ENCODE results near the gene SLC25A45.

SLC25A45 gene

DNA sequence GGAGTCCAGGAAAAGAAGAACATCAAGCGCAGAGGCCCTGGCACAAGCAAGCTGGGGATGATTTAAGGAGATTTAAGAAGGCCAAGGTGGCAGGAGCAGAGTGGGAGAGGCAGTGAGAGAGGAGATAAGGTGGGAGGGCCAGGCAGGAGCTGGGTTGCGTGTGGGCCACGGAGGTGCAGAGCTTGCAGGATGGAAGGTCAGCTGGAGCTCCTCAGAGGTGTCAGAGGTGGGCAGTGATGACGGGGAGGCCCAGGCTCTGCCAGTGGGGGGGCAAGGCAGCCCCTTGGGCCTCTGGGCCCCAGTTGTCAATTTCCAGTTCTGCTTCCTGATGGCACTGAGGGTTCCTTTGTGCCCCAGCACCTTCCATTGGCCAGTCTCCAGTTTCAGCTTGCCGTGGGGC, 10.5 kb upstream of the SLC25A45 start:
- H3K27ac ChIP-seq (ENCODE audit: insufficient read depth, low read depth, low read length, poor library complexity, severe bottlenecking), result no peak overlapping the region
- WGBS, 2 experiments, result 94 to 95% methylated on average over 5 of the region's 5 CpGs
- H3K36me3 ChIP-seq (ENCODE audit: control insufficient read depth, insufficient read depth, low read length), result no peaks in the 10 kb centered on the region
- H3K9me3 ChIP-seq (ENCODE audit: control insufficient read depth, low read length), result no peaks in the 10 kb centered on the region
- no peaks in the 10 kb centered on the region for H3K27me3 ChIP-seq (ENCODE audit: control insufficient read depth, insufficient read depth, low read length, poor library complexity, severe bottlenecking)
- H3K4me3 ChIP-seq (ENCODE audit: insufficient read depth, low read depth, low read length), result no peak overlapping the region
- peaks cover 15% of the 10 kb centered on the region for H3K4me1 ChIP-seq (ENCODE audit: control insufficient read depth, insufficient read depth, low read length)

DNA sequence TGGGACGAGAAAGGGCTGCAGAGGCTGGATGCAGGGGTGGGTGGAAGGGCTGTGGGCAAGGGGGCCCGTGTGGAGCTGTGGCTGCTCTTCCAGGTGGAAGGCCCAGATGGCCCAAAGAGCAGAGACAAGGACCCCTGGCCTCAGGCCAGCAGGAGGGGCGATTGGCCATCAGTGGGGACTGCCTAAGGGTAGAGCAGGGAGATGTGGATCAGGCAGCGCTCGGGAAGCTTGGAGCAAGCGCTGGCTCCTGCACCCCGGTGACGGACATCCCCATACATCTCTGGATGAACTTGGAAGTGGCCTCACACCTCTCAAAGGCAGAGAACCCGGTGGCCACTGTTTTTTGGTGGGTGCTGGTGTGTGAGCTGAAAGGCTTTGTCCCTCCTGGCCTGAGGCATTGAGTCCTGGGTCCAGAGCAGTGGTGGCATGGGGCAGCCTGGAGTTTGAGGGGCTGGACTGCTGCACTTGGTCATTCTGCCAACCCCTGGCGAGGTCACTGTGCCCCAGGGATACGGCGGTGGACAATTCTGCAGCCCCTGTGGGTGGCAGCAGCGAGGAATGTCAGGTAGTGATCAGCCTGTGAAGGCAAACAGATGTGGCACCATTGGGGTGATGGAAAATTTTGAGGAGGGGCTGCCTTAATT, 9.9 kb upstream of the SLC25A45 start:
- Histone ChIP-seq H3K4me1 (ENCODE audit: control insufficient read depth, insufficient read depth, low read length) (peaks cover 15% of the 10 kb centered on the region), H3K9me3 (ENCODE audit: control insufficient read depth, low read length) (no peaks in the 10 kb centered on the region), H3K27me3 (ENCODE audit: control insufficient read depth, insufficient read depth, low read length, poor library complexity, severe bottlenecking) (no peaks in the 10 kb centered on the region), H3K27ac (ENCODE audit: insufficient read depth, low read depth, low read length, poor library complexity, severe bottlenecking) (no peak overlapping the region), H3K36me3 (ENCODE audit: control insufficient read depth, insufficient read depth, low read length) (no peaks in the 10 kb centered on the region), H3K4me3 (ENCODE audit: insufficient read depth, low read depth, low read length) (no peak overlapping the region)
- WGBS, 2 experiments, result 85 to 86% methylated on average over 13 of the region's 13 CpGs

DNA sequence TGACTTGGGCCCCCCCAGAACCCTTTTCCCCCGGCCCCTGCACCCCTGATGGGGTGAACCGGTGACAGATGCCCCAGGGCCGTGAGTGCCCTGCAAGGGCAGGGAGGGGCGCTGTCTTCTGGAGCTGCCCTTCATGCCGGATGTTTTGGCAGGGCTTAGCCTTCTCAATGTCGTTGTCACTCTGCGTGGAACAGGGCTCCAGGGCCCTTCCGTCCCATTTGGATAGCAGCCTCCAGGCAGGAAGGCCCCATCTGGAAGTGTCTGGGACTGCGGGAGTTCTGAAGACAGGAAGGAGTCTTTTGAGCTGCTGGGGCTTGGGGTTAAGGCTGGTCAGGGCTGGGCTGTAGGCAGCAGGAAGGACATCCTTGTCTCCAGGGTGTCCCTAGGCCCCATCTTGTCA, 8.6 kb upstream of the SLC25A45 start:
- H3K27ac ChIP-seq (ENCODE audit: insufficient read depth, low read depth, low read length, poor library complexity, severe bottlenecking), result peak overlapping the region; percentile 60
- 61 to 68% methylated on average over 9 of the region's 9 CpGs for WGBS, 2 experiments
- no peaks in the 10 kb centered on the region for H3K9me3 ChIP-seq (ENCODE audit: control insufficient read depth, low read length)
- H3K36me3 ChIP-seq (ENCODE audit: control insufficient read depth, insufficient read depth, low read length), result no peaks in the 10 kb centered on the region
- no peak overlapping the region for H3K4me3 ChIP-seq (ENCODE audit: insufficient read depth, low read depth, low read length)
- no peaks in the 10 kb centered on the region for H3K27me3 ChIP-seq (ENCODE audit: control insufficient read depth, insufficient read depth, low read length, poor library complexity, severe bottlenecking)
- H3K4me1 ChIP-seq (ENCODE audit: control insufficient read depth, insufficient read depth, low read length), result peaks cover 19% of the 10 kb centered on the region

DNA sequence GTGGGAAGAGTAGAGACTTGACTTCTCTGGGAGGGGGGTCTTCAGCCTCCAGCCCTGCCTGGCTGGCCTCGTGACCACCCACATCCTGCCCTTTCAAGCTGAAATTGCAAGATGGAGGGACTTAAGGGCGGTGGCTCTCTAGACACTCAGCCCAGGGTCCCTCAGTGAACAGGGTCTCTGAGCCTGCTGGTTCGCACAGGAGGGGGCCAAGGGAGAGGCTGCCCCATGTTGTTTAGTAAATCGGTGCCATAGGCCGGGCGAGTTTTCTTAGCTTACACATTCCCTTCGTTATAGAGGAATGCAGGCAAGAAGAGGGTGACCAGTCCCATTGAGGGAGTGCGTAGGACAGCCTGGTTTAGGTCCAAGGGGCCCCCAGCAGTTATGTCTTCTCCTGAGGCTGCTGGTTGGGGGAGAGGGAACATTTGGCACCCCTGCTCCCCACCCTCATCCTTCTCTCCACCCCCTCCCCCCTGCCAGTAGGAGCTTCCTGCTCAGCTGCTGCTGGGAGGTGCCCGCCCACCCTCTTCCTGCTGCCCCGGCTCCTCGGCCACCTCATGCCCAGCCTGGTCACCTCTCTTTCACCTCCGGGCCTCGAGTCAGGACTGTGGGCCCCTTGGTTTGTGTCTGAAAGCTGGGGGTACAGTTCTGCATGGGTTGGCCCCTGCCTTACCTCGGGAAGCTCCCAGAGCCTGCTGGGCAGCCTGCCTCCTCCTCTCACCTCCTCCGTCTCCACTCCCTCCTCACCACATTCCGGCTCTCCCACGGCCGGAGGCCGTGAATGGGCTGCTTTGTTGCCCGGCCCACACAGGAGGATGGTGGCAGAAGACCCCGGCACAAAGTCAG, 7.9 kb upstream of the SLC25A45 start:
- Histone ChIP-seq H3K9me3 (ENCODE audit: control insufficient read depth, low read length) (no peaks in the 10 kb centered on the region), H3K27ac (ENCODE audit: insufficient read depth, low read depth, low read length, poor library complexity, severe bottlenecking) (peak overlapping the region; percentile 60), H3K4me1 (ENCODE audit: control insufficient read depth, insufficient read depth, low read length) (peaks cover 19% of the 10 kb centered on the region), H3K27me3 (ENCODE audit: control insufficient read depth, insufficient read depth, low read length, poor library complexity, severe bottlenecking) (no peaks in the 10 kb centered on the region), H3K4me3 (ENCODE audit: insufficient read depth, low read depth, low read length) (no peak overlapping the region), H3K36me3 (ENCODE audit: control insufficient read depth, insufficient read depth, low read length) (no peaks in the 10 kb centered on the region)
- whole genome bisulfite sequencing, 2 experiments, result 66 to 67% methylated on average over 21 of the region's 21 CpGs

DNA sequence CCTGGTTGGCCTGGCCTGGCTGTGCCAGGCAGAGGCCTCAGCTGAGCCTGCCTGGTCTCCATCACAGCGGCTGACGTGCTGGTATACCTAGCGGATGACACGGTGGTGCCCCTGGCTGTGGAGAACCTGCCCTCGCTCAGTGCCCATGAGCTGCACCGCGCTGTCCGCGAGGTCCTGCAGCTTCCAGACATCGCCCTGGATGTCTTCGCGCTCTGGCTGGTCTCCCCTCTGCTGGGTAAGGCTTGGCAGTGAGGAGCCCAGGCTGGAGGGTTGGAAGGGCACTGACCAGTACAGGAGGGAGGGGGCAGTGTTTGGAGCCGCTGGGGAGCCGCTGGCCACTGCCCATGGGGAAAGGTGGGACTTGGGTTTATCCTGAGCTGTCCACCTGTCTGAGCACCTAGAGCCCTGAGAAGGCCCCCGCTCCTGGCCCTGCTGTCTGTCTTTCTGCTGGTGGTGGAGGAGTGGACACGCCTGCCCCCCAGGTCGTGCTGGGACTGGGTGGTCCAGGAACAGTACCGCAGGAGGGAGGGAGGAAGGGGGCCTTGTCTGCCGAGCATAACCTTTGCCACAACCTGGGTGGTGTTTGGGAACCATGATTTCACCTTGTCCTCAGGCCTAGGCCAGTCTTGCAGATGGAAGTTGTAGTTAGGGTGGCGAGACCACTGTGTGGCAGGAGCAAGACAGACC, 7.0 kb upstream of the SLC25A45 start:
- Histone ChIP-seq H3K4me1 (ENCODE audit: control insufficient read depth, insufficient read depth, low read length) (peaks cover 19% of the 10 kb centered on the region), H3K36me3 (ENCODE audit: control insufficient read depth, insufficient read depth, low read length) (no peaks in the 10 kb centered on the region), H3K27me3 (ENCODE audit: control insufficient read depth, insufficient read depth, low read length, poor library complexity, severe bottlenecking) (no peaks in the 10 kb centered on the region), H3K4me3 (ENCODE audit: insufficient read depth, low read depth, low read length) (no peak overlapping the region), H3K27ac (ENCODE audit: insufficient read depth, low read depth, low read length, poor library complexity, severe bottlenecking) (no peak overlapping the region), H3K9me3 (ENCODE audit: control insufficient read depth, low read length) (no peaks in the 10 kb centered on the region)
- WGBS, 2 experiments, result 95% methylated on average over 20 of the region's 20 CpGs

DNA sequence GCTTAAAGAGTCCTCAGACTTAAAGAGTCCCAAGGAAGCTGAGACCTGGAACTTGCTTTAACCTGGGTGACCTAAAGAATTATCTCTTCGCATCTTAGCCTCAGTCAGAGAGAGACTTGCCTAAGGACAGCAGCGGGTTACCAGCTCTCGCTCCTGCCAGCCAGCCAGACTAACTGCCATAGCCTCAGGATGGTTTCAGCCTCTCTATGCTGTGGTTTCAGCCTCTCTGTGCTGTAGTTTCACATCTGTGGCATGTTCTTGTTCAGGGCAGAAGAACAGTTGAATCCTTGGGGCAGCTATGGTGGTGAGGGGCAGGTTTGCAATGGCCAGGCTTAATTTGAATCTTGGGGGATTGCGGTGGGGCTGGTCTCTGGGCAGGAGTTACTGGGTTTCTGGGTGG, 6.3 kb upstream of the SLC25A45 start:
- Histone ChIP-seq H3K4me3 (ENCODE audit: insufficient read depth, low read depth, low read length) (no peak overlapping the region), H3K9me3 (ENCODE audit: control insufficient read depth, low read length) (no peaks in the 10 kb centered on the region), H3K4me1 (ENCODE audit: control insufficient read depth, insufficient read depth, low read length) (peaks cover 19% of the 10 kb centered on the region), H3K27ac (ENCODE audit: insufficient read depth, low read depth, low read length, poor library complexity, severe bottlenecking) (no peak overlapping the region), H3K36me3 (ENCODE audit: control insufficient read depth, insufficient read depth, low read length) (no peaks in the 10 kb centered on the region), H3K27me3 (ENCODE audit: control insufficient read depth, insufficient read depth, low read length, poor library complexity, severe bottlenecking) (no peaks in the 10 kb centered on the region)
- WGBS, 2 experiments, result 95% methylated on average over 4 of the region's 4 CpGs

DNA sequence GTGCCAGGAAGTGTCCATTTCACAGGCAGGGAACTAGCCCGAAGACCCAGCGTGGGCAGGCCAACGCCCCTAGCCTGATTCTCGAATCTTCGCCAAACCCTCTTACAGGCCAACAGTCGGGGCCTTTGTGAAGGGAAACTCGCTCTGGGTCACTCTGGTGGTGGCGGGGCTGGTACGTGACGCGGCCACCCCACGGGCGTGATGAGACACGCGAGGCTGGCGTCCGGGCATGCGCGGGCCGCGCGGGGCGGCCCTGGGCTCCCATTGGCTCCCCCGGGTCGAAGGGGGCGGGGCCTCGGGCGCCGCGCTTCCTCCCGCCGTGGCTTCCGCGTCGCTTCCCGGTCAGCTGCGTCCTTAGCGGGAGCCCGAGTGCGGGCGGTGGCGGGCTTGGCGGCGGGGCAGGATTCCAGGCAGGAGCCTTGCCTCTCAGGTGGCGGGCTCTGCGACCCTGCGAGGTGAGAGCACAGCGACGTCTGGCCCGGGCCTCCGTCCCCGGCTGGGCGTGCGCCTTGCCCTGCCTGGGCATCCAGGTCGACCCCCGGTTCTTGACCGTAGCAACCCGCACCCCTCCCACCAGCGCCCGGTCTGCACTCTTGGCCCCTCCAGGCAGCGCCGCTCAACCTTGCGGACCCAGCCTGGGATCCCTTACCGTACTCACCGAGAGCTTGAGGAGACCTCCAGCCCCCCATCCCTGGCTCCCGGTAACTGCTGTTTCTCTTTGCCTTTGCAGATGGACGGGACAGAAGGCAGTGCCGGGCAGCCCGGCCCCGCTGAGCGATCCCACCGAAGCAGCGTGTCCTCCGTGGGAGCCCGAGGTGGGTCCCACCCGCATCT, 4.1 kb upstream of the SLC25A45 start, which contains the start of gene FRMD8:
Gene FRMD8, plus strand, starts transcription at position 331 of the 834 bp plus-strand sequence. Its CDS starts 400 bp downstream, at position 731.
- 8% methylated on average over 76 of the region's 76 CpGs for WGBS, 2 experiments
- no peaks in the 10 kb centered on the region for H3K27me3 ChIP-seq (ENCODE audit: control insufficient read depth, insufficient read depth, low read length, poor library complexity, severe bottlenecking)
- H3K27ac ChIP-seq (ENCODE audit: insufficient read depth, low read depth, low read length, poor library complexity, severe bottlenecking), result no peak within 1 kb of the TSS
- no peaks in the 10 kb centered on the region for H3K36me3 ChIP-seq (ENCODE audit: control insufficient read depth, insufficient read depth, low read length)
- peak within 1 kb of the TSS; percentile 76 for H3K4me3 ChIP-seq (ENCODE audit: insufficient read depth, low read depth, low read length)
- peaks cover 35% of the 10 kb centered on the region for H3K4me1 ChIP-seq (ENCODE audit: control insufficient read depth, insufficient read depth, low read length)
- H3K9me3 ChIP-seq (ENCODE audit: control insufficient read depth, low read length), result no peaks in the 10 kb centered on the region

DNA sequence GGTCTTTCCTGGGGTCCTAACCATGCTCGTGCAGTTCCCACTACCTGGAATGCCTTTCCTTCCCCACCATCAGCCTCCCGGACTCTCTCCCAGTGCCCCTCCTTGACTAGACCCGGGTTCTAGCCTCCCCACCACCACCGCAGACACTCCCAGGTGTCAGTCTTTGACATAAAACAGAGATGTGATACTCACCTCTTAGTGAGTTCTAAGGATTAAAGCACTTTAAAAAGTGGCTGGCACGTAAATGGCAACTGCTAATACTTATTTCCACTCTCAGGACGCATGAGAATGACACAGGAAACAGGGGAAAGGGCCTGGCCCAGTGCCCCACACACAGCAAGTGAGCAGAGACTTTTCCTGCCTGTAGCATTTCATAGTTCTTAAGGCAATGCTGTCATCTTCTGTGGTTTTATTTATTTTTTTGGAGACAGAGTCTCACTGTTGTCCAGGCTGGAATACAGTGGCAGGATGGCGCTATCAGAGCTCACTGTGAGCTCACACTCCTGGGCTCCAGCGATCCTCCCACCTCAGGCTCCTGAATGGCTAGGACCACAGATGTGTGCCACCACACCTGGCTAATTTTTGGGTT, 1.9 kb upstream of the SLC25A45 start:
- Histone ChIP-seq H3K27me3 (ENCODE audit: control insufficient read depth, insufficient read depth, low read length, poor library complexity, severe bottlenecking) (no peaks in the 10 kb centered on the region), H3K9me3 (ENCODE audit: control insufficient read depth, low read length) (no peaks in the 10 kb centered on the region), H3K4me1 (ENCODE audit: control insufficient read depth, insufficient read depth, low read length) (peaks cover 20% of the 10 kb centered on the region), H3K27ac (ENCODE audit: insufficient read depth, low read depth, low read length, poor library complexity, severe bottlenecking) (no peak overlapping the region), H3K4me3 (ENCODE audit: insufficient read depth, low read depth, low read length) (no peak overlapping the region), H3K36me3 (ENCODE audit: control insufficient read depth, insufficient read depth, low read length) (no peaks in the 10 kb centered on the region)
- WGBS, 2 experiments, result 87 to 90% methylated on average over 8 of the region's 8 CpGs

DNA sequence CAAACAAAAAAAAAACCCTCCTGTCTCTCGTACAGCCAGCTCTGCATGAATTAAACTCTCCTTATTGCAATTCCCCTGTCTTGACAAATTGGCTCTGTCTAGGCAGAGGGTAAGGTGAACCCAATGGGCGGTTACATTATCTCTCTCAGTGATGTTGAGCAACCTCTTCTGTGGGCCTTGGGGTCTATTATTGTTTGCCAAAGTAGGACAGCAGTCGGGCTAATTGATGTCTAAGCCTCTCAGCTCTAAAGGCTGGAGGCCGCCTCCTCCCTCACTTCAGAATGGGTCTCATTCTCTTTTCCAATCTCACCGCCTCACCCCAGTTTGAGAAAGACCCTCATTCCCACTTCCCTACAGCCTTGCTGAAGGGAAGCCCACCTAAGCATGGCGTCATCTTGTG, 1.3 kb upstream of the SLC25A45 start:
- Histone ChIP-seq H3K36me3 (ENCODE audit: control insufficient read depth, insufficient read depth, low read length) (no peaks in the 10 kb centered on the region), H3K4me1 (ENCODE audit: control insufficient read depth, insufficient read depth, low read length) (peaks cover 20% of the 10 kb centered on the region), H3K27ac (ENCODE audit: insufficient read depth, low read depth, low read length, poor library complexity, severe bottlenecking) (no peak overlapping the region), H3K9me3 (ENCODE audit: control insufficient read depth, low read length) (no peaks in the 10 kb centered on the region), H3K27me3 (ENCODE audit: control insufficient read depth, insufficient read depth, low read length, poor library complexity, severe bottlenecking) (no peaks in the 10 kb centered on the region), H3K4me3 (ENCODE audit: insufficient read depth, low read depth, low read length) (no peak overlapping the region)
- WGBS, 2 experiments, result 92 to 93% methylated on average over 6 of the region's 6 CpGs

Data from ectodermal cell (in vitro differentiated cells).